ES-I3 (cell line): ENCODE data around the gene KRTCAP2.
"Not testable (repeated sequence)": the region's sequence is repeated elsewhere in the genome, so short reads cannot be mapped to it uniquely, and the experiment has no call there.

Experiments
- H3K36me3 ChIP-seq: 2 replicates; pipeline ENCODE4 v1.6.1; 2013; ENCODE audit warnings: mild to moderate bottlenecking, low read length, control low read depth, moderate library complexity; ENCODE audit not compliant: insufficient read depth
- H3K4me1 ChIP-seq: 2 replicates; pipeline ENCODE4 v1.6.1; 2013; ENCODE audit warnings: mild to moderate bottlenecking, control low read depth, low read length; ENCODE audit not compliant: insufficient read depth
- H3K9ac ChIP-seq: 2 replicates; pipeline ENCODE4 v1.6.1; 2013; ENCODE audit warnings: low read depth, mild to moderate bottlenecking, low read length, moderate library complexity
- H3K9me3 ChIP-seq: 2 replicates; pipeline ENCODE4 v1.6.1; 2013; ENCODE audit warnings: mild to moderate bottlenecking, low read length, moderate library complexity; ENCODE audit not compliant: control insufficient read depth, insufficient read depth

The KRTCAP2 gene

GRCh38 chr1:155171836-155172731, 1.0 kb downstream of the KRTCAP2 start:
- Histone ChIP-seq H3K4me1 (no peaks in the 10 kb centered on the region; the same call in 1 of the 2 replicates), H3K9ac (peak overlapping the region; percentile 75), H3K36me3 (no peaks in the 10 kb centered on the region), H3K9me3 (no peaks in the 10 kb centered on the region)

- H3K36me3 ChIP-seq = no peaks in the 10 kb centered on the region
- peaks cover 1% of the 10 kb centered on the region; the same call in 1 of the 2 replicates for H3K4me1 ChIP-seq
- H3K9ac ChIP-seq = no peak overlapping the region
- H3K9me3 ChIP-seq = no peaks in the 10 kb centered on the region
Measured at GRCh38 chr1:155170806-155171205, 2.3 kb downstream of the KRTCAP2 start.

- Histone ChIP-seq H3K9me3 (no peaks in the 10 kb centered on the region), H3K9ac (no peak overlapping the region), H3K4me1 (peaks cover 4% of the 10 kb centered on the region; the same call in 1 of the 2 replicates), H3K36me3 (no peaks in the 10 kb centered on the region)
Measured at GRCh38 chr1:155170101-155170785, 2.9 kb downstream of the KRTCAP2 start.

GRCh38 chr1:155169541-155169940, 3.6 kb downstream of the KRTCAP2 start:
- peaks cover 4% of the 10 kb centered on the region; the same call in 1 of the 2 replicates for H3K4me1 ChIP-seq

GRCh38 chr1:155168456-155169210, 4.5 kb downstream of the KRTCAP2 start:
- Histone ChIP-seq H3K4me1 (peaks cover 4% of the 10 kb centered on the region; the same call in 1 of the 2 replicates), H3K9ac (no peak overlapping the region), H3K9me3 (no peaks in the 10 kb centered on the region), H3K36me3 (no peaks in the 10 kb centered on the region)

More at GRCh38 chr1:155169541-155169940, 3.6 kb downstream of the KRTCAP2 start:
- no peak overlapping the region for H3K9ac ChIP-seq
- no peaks in the 10 kb centered on the region for H3K36me3 ChIP-seq
- no peaks in the 10 kb centered on the region for H3K9me3 ChIP-seq

GRCh38 chr1:155168105-155168445, 5.0 kb downstream of the KRTCAP2 start:
- not testable (repeated sequence) for H3K4me1 ChIP-seq, H3K9me3 ChIP-seq, H3K9ac ChIP-seq, H3K36me3 ChIP-seq

GRCh38 chr1:155167166-155168104, 5.7 kb downstream of the KRTCAP2 start:
- no peaks in the 10 kb centered on the region for H3K9me3 ChIP-seq
- peak overlapping the region; percentile 51 for H3K9ac ChIP-seq
- no peaks in the 10 kb centered on the region for H3K36me3 ChIP-seq
- H3K4me1 ChIP-seq = peaks cover 4% of the 10 kb centered on the region; the same call in 1 of the 2 replicates

GRCh38 chr1:155166471-155167165, 6.5 kb downstream of the KRTCAP2 start:
- Histone ChIP-seq H3K4me1 (peaks cover 4% of the 10 kb centered on the region; the same call in 1 of the 2 replicates), H3K9ac (peak overlapping the region; percentile 28; the same call in 1 of the 2 replicates), H3K36me3 (no peaks in the 10 kb centered on the region), H3K9me3 (no peaks in the 10 kb centered on the region)

- H3K36me3 ChIP-seq = no peaks in the 10 kb centered on the region
- peaks cover 4% of the 10 kb centered on the region; the same call in 1 of the 2 replicates for H3K4me1 ChIP-seq
- H3K9ac ChIP-seq = peak overlapping the region; percentile 28; the same call in 1 of the 2 replicates
- no peaks in the 10 kb centered on the region for H3K9me3 ChIP-seq
Measured at GRCh38 chr1:155166051-155166470, 7.0 kb downstream of the KRTCAP2 start.

- not testable (repeated sequence) for H3K9me3 ChIP-seq, H3K9ac ChIP-seq, H3K36me3 ChIP-seq, H3K4me1 ChIP-seq
Measured at GRCh38 chr1:155164625-155165024, 8.5 kb downstream of the KRTCAP2 start.

GRCh38 chr1:155163785-155164184, 9.3 kb downstream of the KRTCAP2 start:
- not testable (repeated sequence) for H3K4me1 ChIP-seq, H3K9me3 ChIP-seq, H3K9ac ChIP-seq, H3K36me3 ChIP-seq

- H3K9ac ChIP-seq, H3K9me3 ChIP-seq, H3K36me3 ChIP-seq, H3K4me1 ChIP-seq: not testable (repeated sequence)
Measured at GRCh38 chr1:155162631-155163030, 10.5 kb downstream of the KRTCAP2 start.

- H3K4me1 ChIP-seq = no peaks in the 10 kb centered on the region
- no peaks in the 10 kb centered on the region for H3K36me3 ChIP-seq
- H3K9me3 ChIP-seq = no peaks in the 10 kb centered on the region
- H3K9ac ChIP-seq = no peak overlapping the region
Measured at GRCh38 chr1:155160128-155160527, 13.0 kb downstream of the KRTCAP2 start.
